ENCODE data around the gene CLCN7. TPM values are rescaled to one million over a fixed set of nuclear protein-coding genes. Genes with fewer than 3 reads are reported as not detected.
A peak's percentile ranks its signal among the peaks of the same experiment; 100 is the strongest.
"Not testable (repeated sequence)": the region's sequence is repeated elsewhere in the genome, so short reads cannot be mapped to it uniquely, and the experiment has no call there.

Gene CLCN7
- total RNA-seq, 1 experiment from 2014 or later, result 70.0 TPM

GRCh38 chr16:1469693-1470201 lies 5.1 kb downstream of the CLCN7 start:
- no peak for DNase-seq
- Histone ChIP-seq H4K20me1 (ENCODE audit: control insufficient read depth, insufficient read depth, insufficient read length) (no peaks in the 10 kb centered on the region), H3K9ac (ENCODE audit: extremely low read depth, insufficient read length, low read length) (no peak overlapping the region), H3K23ac (ENCODE audit: insufficient read length, low read depth, low read length) (no peak overlapping the region), H2BK15ac (ENCODE audit: low read depth, low read length) (no peak overlapping the region), H2BK12ac (ENCODE audit: insufficient read length, low read depth, low read length) (no peak overlapping the region), H3K18ac (ENCODE audit: insufficient read length, low read depth, low read length) (no peak overlapping the region), H3K27me3 (ENCODE audit: insufficient read depth, low read length) (no peaks in the 10 kb centered on the region), H3K9me3 (ENCODE audit: control insufficient read depth, low read depth, low read length) (no peaks in the 10 kb centered on the region), H4K8ac (replicated peaks; ENCODE audit: insufficient read length, low read depth, low read length) (no peak overlapping the region), H4K5ac (ENCODE audit: insufficient read length, low read depth, low read length) (no peak overlapping the region), H4K91ac (ENCODE audit: insufficient read length, low read depth, low read length) (no peak overlapping the region), H3K4ac (ENCODE audit: low read depth, low read length) (no peak overlapping the region), H3K79me1 (ENCODE audit: insufficient read depth, low read depth, low read length, poor library complexity, severe bottlenecking) (peaks cover 14% of the 10 kb centered on the region), H2AFZ (ENCODE audit: low read length) (no peak overlapping the region), H3T11ph (ENCODE audit: low read length) (no peak overlapping the region), H3K56ac (ENCODE audit: insufficient read length, low read depth, low read length) (no peak overlapping the region), H3K4me1 (ENCODE audit: insufficient read depth, low read length) (peaks cover 4% of the 10 kb centered on the region; the same call in 1 of the 2 replicates), H3K79me2 (ENCODE audit: insufficient read depth, low read length) (peaks cover 20% of the 10 kb centered on the region; the same call in 1 of the 2 replicates), H3K14ac (ENCODE audit: insufficient read depth, low read length) (no peak overlapping the region; the same call in 1 of the 2 replicates), H3K4me2 (ENCODE audit: insufficient read depth, insufficient read length, low read length) (no peak overlapping the region), H3K27ac (ENCODE audit: insufficient read length, low read depth, low read length) (no peak overlapping the region), H2BK5ac (ENCODE audit: insufficient read length, low read length) (no peak overlapping the region), H2BK120ac (ENCODE audit: low read depth, low read length, poor library complexity, severe bottlenecking) (no peak overlapping the region), H2AK5ac (ENCODE audit: insufficient read length, low read length) (no peak overlapping the region), H2BK20ac (ENCODE audit: low read depth, low read length, poor library complexity, severe bottlenecking) (no peak overlapping the region), H3K23me2 (ENCODE audit: insufficient read length, low read depth, low read length, poor library complexity, severe bottlenecking) (peaks cover 8% of the 10 kb centered on the region)
- no peak for TF ChIP-seq CTCF (conservative IDR thresholded peaks at IDR 0.05)
- H3K36me3 Mint-ChIP-seq (ENCODE audit: insufficient read depth in 1 of 3, low read depth in 3 of 3), result no peaks in the 10 kb centered on the region; a peak in 1 of 7 replicates
- H3K27me3 Mint-ChIP-seq (ENCODE audit: low read depth), result no peaks in the 10 kb centered on the region
- H3K4me1 Mint-ChIP-seq, result peaks cover 11 to 12% of the 10 kb centered on the region in 2 experiments
- peak overlapping the region in 2 of 3 experiments; percentile 49 to 65; a peak in 2 of 7 replicates for H3K27ac Mint-ChIP-seq
- no peaks in the 10 kb centered on the region for H3K9me3 Mint-ChIP-seq
- no CpG with 5 or more reads among the region's 20 CpGs for WGBS (ENCODE audit: extremely low coverage, insufficient read length, low lambda C conversion rate)
- no peak overlapping the region for H3K4me3 Mint-ChIP-seq

- not testable (repeated sequence) for H3K23ac ChIP-seq (ENCODE audit: insufficient read length, low read depth, low read length); DNase-seq; H2AFZ ChIP-seq (ENCODE audit: low read length); H3K27ac ChIP-seq (ENCODE audit: insufficient read length, low read depth, low read length); H3K4me3 Mint-ChIP-seq; H3K4ac ChIP-seq (ENCODE audit: low read depth, low read length); H3K23me2 ChIP-seq (ENCODE audit: insufficient read length, low read depth, low read length, poor library complexity, severe bottlenecking); H3K14ac ChIP-seq (ENCODE audit: insufficient read depth, low read length); H2AK5ac ChIP-seq (ENCODE audit: insufficient read length, low read length); H3K4me1 ChIP-seq (ENCODE audit: insufficient read depth, low read length); H3K27ac Mint-ChIP-seq; H2BK5ac ChIP-seq (ENCODE audit: insufficient read length, low read length); H4K5ac ChIP-seq (ENCODE audit: insufficient read length, low read depth, low read length); H2BK12ac ChIP-seq (ENCODE audit: insufficient read length, low read depth, low read length); H4K20me1 ChIP-seq (ENCODE audit: control insufficient read depth, insufficient read depth, insufficient read length); H3T11ph ChIP-seq (ENCODE audit: low read length); H3K27me3 ChIP-seq (ENCODE audit: insufficient read depth, low read length); H3K9me3 ChIP-seq (ENCODE audit: control insufficient read depth, low read depth, low read length); H3K9ac ChIP-seq (ENCODE audit: extremely low read depth, insufficient read length, low read length); H2BK15ac ChIP-seq (ENCODE audit: low read depth, low read length); H3K27me3 Mint-ChIP-seq (ENCODE audit: low read depth); H3K4me2 ChIP-seq (ENCODE audit: insufficient read depth, insufficient read length, low read length); H4K8ac ChIP-seq (replicated peaks; ENCODE audit: insufficient read length, low read depth, low read length); H3K36me3 Mint-ChIP-seq (ENCODE audit: insufficient read depth in 1 of 3, low read depth in 3 of 3); H2BK120ac ChIP-seq (ENCODE audit: low read depth, low read length, poor library complexity, severe bottlenecking); H3K56ac ChIP-seq (ENCODE audit: insufficient read length, low read depth, low read length); H4K91ac ChIP-seq (ENCODE audit: insufficient read length, low read depth, low read length); H3K18ac ChIP-seq (ENCODE audit: insufficient read length, low read depth, low read length); H3K9me3 Mint-ChIP-seq; H2BK20ac ChIP-seq (ENCODE audit: low read depth, low read length, poor library complexity, severe bottlenecking)
- peaks cover 19% of the 10 kb centered on the region; the same call in 1 of the 2 replicates for H3K79me2 ChIP-seq (ENCODE audit: insufficient read depth, low read length)
- H3K79me1 ChIP-seq (ENCODE audit: insufficient read depth, low read depth, low read length, poor library complexity, severe bottlenecking), result peaks cover 13% of the 10 kb centered on the region
- H3K4me1 Mint-ChIP-seq, result peaks cover 9 to 12% of the 10 kb centered on the region in 2 experiments
- no CpG with 5 or more reads among the region's 5 CpGs for WGBS (ENCODE audit: extremely low coverage, insufficient read length, low lambda C conversion rate)
Observed at GRCh38 chr16:1469141-1469540, 5.7 kb downstream of the CLCN7 start.
